ENCODE results near the gene PARD3. TPM values are rescaled to one million over a fixed set of nuclear protein-coding genes. Genes with fewer than 3 reads are reported as not detected.

The PARD3 gene
- total RNA-seq, 1 experiment from 2014 or later = 57.4 TPM

DNA sequence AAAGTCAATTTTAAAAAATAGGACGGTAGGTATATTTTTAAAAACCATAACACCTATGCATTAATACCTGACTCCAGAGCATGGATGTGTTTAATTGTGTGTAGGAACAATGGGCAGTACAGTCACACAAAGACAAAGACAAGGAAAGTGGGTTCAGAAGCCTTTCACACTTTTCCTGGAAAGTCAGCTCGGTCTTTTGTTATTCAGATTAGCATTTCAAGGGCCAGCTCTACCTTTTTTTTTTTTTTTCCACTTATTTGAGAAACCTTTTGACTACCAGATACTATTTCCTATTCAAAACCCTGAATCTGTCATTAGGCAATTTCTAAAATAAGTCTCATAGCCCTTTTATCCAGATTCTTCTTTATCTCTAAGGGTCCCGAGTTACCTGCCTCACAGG, 401.9 kb downstream of the PARD3 start:
- no TSS peak for BruUV-seq (replicated peaks)
- intact Hi-C loops (cut with micrococcal nuclease; ENCODE audit: unreplicated experiment) = no loop called here
- no peaks in the 10 kb centered on the region for H3K9me2 ChIP-seq (ENCODE audit: insufficient read depth)
- H3K4me3 ChIP-seq = no peak overlapping the region
- DNase-seq = no peak
- H3K4me1 ChIP-seq (replicated peaks; ENCODE audit: insufficient read depth) = no peaks in the 10 kb centered on the region
- H2AFZ ChIP-seq = no peak overlapping the region
- no peak overlapping the region for H3K27ac ChIP-seq
- H3K36me3 ChIP-seq (ENCODE audit: low read depth) = no peaks in the 10 kb centered on the region
- TF ChIP-seq, protein P1, sequence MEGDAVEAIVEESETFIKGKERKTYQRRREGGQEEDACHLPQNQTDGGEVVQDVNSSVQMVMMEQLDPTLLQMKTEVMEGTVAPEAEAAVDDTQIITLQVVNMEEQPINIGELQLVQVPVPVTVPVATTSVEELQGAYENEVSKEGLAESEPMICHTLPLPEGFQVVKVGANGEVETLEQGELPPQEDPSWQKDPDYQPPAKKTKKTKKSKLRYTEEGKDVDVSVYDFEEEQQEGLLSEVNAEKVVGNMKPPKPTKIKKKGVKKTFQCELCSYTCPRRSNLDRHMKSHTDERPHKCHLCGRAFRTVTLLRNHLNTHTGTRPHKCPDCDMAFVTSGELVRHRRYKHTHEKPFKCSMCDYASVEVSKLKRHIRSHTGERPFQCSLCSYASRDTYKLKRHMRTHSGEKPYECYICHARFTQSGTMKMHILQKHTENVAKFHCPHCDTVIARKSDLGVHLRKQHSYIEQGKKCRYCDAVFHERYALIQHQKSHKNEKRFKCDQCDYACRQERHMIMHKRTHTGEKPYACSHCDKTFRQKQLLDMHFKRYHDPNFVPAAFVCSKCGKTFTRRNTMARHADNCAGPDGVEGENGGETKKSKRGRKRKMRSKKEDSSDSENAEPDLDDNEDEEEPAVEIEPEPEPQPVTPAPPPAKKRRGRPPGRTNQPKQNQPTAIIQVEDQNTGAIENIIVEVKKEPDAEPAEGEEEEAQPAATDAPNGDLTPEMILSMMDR (conservative IDR thresholded peaks at IDR 0.05) = no peak
- no peak for TF ChIP-seq EZH2 (IDR thresholded peaks at IDR 0.05; ENCODE audit: low read depth)
- H4K20me1 ChIP-seq (ENCODE audit: insufficient read depth) = no peaks in the 10 kb centered on the region
- ChIA-PET CTCF (no interaction called here), POLR2A (ENCODE audit: unreplicated experiment) (no interaction called here)
- H3F3A ChIP-seq (ENCODE audit: insufficient read depth, low read depth) = no peaks in the 10 kb centered on the region
- H3K79me2 ChIP-seq (ENCODE audit: low read depth) = no peaks in the 10 kb centered on the region
- no peaks in the 10 kb centered on the region for H3K9me3 ChIP-seq (ENCODE audit: insufficient read depth, low read depth)
- no peaks in the 10 kb centered on the region for H3K27me3 ChIP-seq (ENCODE audit: insufficient read depth, low read depth)
- no peak overlapping the region for H3K4me2 ChIP-seq

DNA sequence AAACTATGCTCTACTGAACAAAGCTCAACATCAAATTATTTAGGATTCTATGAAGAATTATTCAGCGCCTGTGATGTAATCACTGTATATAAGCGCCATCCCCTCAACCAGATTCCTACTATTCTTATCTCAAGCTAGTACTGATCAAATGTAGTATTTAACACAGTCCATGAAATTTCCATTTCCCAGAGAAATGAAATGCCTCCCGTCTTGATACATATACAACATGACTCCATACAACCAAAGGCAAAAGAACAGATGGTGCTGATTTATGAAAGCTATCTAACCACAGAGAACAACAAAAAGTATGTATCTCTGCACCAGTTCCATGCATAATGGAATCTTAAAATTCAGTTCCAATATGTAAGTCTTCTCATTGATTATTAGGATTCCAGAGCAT, 406.1 kb downstream of the PARD3 start:
- H2AFZ ChIP-seq = no peak overlapping the region
- no peak overlapping the region for H3K4me2 ChIP-seq
- H3K4me3 ChIP-seq = no peak overlapping the region
- H3K27ac ChIP-seq = no peak overlapping the region
- POLR2A ChIA-PET (ENCODE audit: unreplicated experiment) = interaction anchor here (0.7 kb wide), 1 partner anchor 144 kb away, joined by 4 read pairs; no protein-coding TSS in a partner anchor
- 0 out of 2 replicates have a peak, but pooled peaks cover 10% of the 10 kb centered on the region for H3K4me1 ChIP-seq (replicated peaks; ENCODE audit: insufficient read depth)
- no peak for DNase-seq
- H3K79me2 ChIP-seq (ENCODE audit: low read depth) = no peaks in the 10 kb centered on the region
- H3K36me3 ChIP-seq (ENCODE audit: low read depth) = no peaks in the 10 kb centered on the region
- no peaks in the 10 kb centered on the region for H3F3A ChIP-seq (ENCODE audit: insufficient read depth, low read depth)
- no TSS peak for BruUV-seq (replicated peaks)
- no peaks in the 10 kb centered on the region for H3K27me3 ChIP-seq (ENCODE audit: insufficient read depth, low read depth)
- H4K20me1 ChIP-seq (ENCODE audit: insufficient read depth) = no peaks in the 10 kb centered on the region
- TF ChIP-seq, protein P1 (conservative IDR thresholded peaks at IDR 0.05) = no peak
- no peak for TF ChIP-seq EZH2 (IDR thresholded peaks at IDR 0.05; ENCODE audit: low read depth)
- intact Hi-C loops (cut with micrococcal nuclease; ENCODE audit: unreplicated experiment) = no loop called here
- H3K9me3 ChIP-seq (ENCODE audit: insufficient read depth, low read depth) = no peaks in the 10 kb centered on the region
- no peaks in the 10 kb centered on the region for H3K9me2 ChIP-seq (ENCODE audit: insufficient read depth)
- CTCF ChIA-PET = no interaction called here

DNA sequence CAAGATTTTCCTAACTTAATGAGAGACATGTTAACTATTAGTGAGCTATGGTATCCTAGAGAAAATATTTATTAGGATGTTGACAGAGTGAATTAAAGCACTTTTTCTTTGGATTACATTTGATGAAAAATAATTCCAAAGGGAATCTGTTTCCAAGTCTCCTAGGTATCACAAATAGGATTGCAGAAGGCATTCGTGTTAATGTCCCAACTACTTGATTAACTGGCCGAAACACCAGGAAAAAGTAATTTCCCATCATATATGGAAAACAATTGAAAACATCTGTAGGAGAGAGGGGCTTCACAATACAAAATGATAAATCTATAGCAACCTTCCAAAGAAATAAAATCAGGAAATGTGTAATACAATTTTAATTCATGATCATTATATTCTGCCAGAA, 406.7 kb downstream of the PARD3 start:
- H2AFZ ChIP-seq = no peak overlapping the region
- no peaks in the 10 kb centered on the region for H3K79me2 ChIP-seq (ENCODE audit: low read depth)
- intact Hi-C loops (cut with micrococcal nuclease; ENCODE audit: unreplicated experiment) = no loop called here
- H3K9me2 ChIP-seq (ENCODE audit: insufficient read depth) = no peaks in the 10 kb centered on the region
- ChIA-PET CTCF (no interaction called here), POLR2A (ENCODE audit: unreplicated experiment) (interaction anchor here (0.7 kb wide), 1 partner anchor 174 kb away, joined by 5 read pairs; no protein-coding TSS in a partner anchor)
- no peaks in the 10 kb centered on the region for H3F3A ChIP-seq (ENCODE audit: insufficient read depth, low read depth)
- H3K4me2 ChIP-seq = no peak overlapping the region
- no peak for TF ChIP-seq EZH2 (IDR thresholded peaks at IDR 0.05; ENCODE audit: low read depth)
- TF ChIP-seq, protein P1 (conservative IDR thresholded peaks at IDR 0.05) = no peak
- H3K4me1 ChIP-seq (replicated peaks; ENCODE audit: insufficient read depth) = 0 out of 2 replicates have a peak, but pooled peaks cover 10% of the 10 kb centered on the region
- H3K27ac ChIP-seq = no peak overlapping the region
- DNase-seq = no peak
- H3K4me3 ChIP-seq = no peak overlapping the region
- H3K9me3 ChIP-seq (ENCODE audit: insufficient read depth, low read depth) = no peaks in the 10 kb centered on the region
- H4K20me1 ChIP-seq (ENCODE audit: insufficient read depth) = no peaks in the 10 kb centered on the region
- H3K27me3 ChIP-seq (ENCODE audit: insufficient read depth, low read depth) = no peaks in the 10 kb centered on the region
- BruUV-seq (replicated peaks) = no TSS peak
- no peaks in the 10 kb centered on the region for H3K36me3 ChIP-seq (ENCODE audit: low read depth)
